H54 (cell line): Measurements from ENCODE around the gene RND1.
"Not testable (repeated sequence)": the region's sequence is repeated elsewhere in the genome, so short reads cannot be mapped to it uniquely, and the experiment has no call there.

Experiments
- DNase-seq: peaks from one replicate; pipeline ENCODE4 v3.0.0; 2011; ENCODE audit warnings: low spot score, mixed read lengths; ENCODE audit not compliant: insufficient read length
- FAIRE-seq: peaks from 3 replicates; lab custom pipeline; 2011; peaks lifted over from hg19 to GRCh38; lab: Jason Lieb, UNC
- POLR2A ChIP-seq: IDR thresholded peaks from 2 replicates; pipeline ENCODE4 v1.6.1; 2011; ENCODE audit warnings: low read depth, mild to moderate bottlenecking, low read length

The RND1 gene

DNA sequence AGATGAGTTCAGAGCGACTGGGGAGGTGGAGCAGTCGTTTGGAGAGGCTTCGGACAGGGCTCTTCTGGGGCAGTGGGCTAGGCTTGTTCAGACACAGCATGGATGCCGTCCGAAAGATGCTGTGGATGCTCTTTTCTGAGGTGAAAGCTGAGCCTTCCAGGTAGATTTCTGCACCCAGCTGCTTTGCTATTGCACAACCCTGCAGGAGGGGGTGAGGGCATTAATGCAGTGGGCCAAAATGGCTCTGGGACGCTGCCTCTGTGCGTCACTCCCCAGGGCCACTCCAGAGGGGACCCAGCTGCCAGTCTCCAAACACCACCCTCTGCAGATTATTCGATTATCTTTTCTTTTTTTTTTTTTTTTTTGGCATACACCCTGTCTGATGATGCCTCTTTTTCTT is 7.6 kb downstream of the RND1 start:
- FAIRE-seq (no peak), DNase-seq (no peak)

DNA sequence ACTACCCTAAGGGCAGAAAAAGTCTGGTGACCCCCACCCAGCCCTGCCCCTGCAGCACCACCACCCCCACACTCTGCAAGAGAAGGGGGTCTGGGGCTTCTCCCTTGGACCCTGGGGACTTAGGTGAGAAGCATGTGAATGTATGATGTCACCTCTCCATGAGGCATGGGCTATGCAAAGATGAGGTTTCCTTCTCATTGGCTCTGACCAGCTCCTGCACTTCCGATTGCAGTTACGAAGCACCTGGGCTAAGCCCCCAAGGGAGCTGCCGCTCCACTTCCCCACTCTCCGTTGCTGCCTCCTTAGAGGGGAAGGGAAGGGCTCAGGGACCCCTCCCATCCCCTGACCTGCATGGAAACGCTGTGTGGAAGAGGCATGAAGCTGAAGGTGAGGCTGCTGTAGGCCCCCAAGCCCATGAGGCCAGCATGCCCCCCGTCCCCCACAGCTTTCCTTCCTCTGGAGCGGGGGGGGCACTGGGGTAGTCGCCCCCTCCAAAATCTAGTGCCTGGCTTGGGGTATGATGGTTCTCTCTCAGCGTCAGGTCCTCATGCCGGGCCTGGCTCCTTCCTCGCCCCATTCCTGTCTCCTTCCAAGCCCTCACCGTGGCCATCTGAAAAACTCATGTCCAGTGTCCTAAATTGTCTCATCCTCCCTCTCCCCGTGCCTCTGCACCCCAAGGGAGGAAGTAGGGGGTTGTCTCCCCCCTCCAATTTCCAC is 8.2 kb downstream of the RND1 start:
- FAIRE-seq: no peak
- no peak for TF ChIP-seq POLR2A
- no peak for DNase-seq

More for the DNA sequence above, 7.6 kb downstream of the RND1 start:
- TF ChIP-seq POLR2A: no peak

DNA sequence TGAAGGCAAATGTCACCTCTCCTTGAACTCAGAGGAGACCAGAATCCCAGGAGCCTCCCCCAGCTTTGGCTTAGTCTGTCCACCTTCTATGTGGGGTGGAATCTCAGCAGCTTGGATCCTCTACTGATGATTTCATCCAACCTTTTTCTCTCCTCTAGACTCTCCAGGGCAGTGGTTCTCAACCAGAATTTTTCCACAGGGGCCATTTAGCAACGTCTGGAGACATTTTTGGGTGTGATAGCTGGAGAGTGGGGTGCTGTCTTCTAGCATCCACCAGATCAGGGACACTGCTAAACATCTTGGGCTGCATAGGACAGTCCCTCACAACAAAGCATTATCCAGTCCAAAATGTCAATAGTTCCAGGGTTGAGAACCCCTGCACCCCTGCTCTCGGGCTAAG is 9.3 kb downstream of the RND1 start:
- TF ChIP-seq POLR2A: no peak
- FAIRE-seq: no peak

DNA sequence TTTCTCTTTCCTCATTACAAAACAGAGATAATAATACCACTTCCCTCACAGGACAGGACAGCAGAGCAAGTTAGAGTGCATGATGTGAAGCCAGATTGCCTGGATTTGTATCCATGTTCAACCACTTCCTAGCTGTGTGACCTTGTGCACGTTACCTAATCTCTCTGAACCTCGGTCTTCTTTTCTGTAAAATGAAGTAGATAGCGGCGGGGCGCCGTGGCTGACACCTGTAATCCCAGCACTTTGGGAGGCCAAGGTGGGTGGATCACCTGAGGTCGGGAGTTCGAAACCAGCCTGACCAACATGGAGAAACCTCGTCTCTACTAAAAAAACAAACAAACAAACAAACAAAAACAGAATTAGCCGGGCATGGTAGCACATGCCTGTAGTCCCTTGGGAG is 10.7 kb downstream of the RND1 start:
- FAIRE-seq, DNase-seq: not testable (repeated sequence)

More for the DNA sequence above, 9.3 kb downstream of the RND1 start:
- no peak for DNase-seq

DNA sequence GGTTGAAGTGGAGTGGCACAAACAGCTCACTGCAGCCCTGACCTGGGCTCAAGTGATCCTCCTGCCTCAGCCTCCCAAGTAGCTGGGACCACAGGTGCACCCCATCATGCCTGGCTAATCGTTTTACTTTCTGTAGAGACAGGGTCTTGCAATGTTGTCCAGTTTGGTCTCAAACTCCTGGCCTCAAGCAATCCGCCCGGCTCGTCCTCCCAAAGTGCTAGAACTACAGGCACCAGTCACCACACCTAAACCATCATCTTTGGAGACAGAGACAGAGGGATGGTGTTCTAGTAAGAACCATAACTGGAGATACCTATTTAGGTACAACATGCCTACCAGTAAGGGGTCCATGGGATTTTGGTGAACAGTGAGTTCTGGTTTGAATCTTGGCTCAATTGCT is 11.2 kb downstream of the RND1 start:
- no peak for DNase-seq
- TF ChIP-seq POLR2A: no peak
- no peak for FAIRE-seq

DNA sequence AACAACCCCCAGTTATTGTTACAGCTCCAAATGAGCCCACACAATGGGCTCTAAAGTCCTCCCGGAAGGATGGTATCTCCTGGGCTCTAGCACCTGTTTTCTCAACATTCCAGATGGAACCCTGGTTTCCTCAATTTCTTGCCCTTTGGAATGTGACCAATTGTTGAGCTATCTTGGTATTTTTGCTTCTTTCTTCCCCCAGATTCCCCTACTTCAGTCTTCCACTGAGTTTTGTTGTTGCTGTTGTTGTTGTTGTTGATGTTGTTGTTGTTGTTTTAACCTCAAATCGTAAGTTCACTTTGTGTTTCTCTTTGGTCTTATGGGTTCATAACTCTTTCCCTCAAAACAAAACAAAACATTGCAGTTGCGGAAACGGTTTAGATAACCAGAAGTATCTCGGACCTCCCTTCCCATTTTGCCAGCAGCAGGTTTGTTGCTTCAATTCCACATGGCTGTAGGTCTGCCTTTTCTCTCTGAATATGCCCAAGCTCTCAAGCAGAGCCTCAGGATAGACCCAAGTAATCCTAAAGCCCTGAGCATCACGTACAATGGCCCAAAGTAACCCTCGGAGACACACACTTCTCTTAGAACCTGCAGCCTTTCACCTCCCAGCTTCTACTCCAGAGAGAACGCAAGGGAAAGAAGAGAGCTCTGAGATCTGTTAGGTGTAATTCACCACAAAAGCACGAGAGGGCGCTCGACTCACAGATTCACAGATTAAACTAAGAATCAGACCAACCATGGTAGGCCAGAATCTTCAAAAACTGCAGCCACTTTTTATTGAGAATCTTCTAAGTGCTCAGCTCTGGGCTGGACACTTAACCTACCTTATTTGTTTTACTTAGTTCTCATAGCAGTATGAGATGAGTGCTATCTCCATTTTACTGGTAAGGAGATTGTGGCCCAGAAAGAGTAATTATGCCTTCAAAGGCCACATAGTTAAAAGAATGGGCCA is 12.7 kb downstream of the RND1 start:
- DNase-seq (peak; percentile 74), FAIRE-seq (peak; percentile 75)
- TF ChIP-seq POLR2A: no peak

DNA sequence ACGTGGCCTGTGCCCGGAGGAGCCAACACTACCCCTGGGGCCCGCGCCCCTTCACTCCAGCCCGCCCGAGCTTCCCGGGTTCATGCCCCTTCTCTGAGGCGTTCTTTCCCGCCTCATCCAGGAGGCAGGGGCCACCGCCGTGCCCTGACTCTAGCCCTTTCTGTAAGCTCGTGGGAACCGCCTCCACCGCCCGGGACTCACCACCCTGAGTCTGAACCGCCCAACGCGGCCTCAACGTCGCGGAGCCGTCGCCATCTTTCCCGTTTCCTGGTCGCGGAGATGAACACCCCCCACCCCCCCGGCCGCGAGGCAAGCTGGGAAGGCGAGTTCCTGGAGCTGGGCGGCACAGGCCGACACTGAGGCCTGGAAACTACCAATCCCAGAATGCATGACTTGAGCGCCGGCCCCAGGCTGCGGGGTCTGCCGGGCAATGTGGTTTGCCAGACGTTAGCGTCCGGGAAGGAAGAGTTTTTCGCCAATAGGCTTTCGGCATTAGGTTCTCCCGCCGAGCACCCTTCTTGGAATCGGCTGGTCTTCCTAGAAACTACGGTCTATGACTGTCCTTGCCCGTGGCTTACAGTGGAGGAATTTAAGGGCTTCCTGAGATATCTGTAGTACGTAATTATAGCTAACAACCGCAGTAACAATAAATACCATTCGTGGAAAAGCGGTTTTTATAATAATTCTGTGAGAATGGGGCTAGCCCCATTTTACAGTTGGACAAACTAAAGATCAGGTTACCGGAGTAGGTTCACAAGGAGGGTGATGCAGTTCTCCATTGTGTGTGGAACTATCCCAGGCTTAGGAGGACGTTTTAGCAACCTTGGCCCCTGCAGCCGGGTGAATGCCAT is 13.6 kb downstream of the RND1 start, which contains the start of gene DDX23:
DDX23 (minus strand) TSS at position 281 of the 851 bp plus-strand sequence. CDS start 6,381 bp downstream, outside the sequence.
- FAIRE-seq: peak; percentile 86
- DNase-seq: peak; percentile 95
- TF ChIP-seq POLR2A: peak; percentile 84

DNA sequence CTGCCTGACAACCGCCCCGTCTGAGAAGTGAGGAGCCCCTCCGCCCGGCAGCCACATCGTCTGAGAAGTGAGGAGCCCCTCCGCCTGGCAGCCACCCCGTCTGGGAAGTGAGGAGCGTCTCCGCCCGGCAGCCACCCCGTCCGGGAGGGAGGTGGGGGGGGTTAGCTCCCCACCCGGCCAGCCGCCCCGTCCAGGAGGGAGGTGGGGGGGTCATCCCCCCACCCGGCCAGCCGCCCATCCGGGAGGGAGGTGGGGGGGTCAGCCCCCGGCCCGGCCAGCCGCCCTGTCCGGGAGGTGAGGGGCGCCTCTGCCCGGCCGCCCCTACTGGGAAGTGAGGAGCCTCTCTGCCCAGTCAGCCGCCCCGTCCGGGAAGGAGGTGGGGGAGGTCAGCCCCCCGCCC is 23.6 kb downstream of the RND1 start:
- not testable (repeated sequence) for DNase-seq, FAIRE-seq

DNA sequence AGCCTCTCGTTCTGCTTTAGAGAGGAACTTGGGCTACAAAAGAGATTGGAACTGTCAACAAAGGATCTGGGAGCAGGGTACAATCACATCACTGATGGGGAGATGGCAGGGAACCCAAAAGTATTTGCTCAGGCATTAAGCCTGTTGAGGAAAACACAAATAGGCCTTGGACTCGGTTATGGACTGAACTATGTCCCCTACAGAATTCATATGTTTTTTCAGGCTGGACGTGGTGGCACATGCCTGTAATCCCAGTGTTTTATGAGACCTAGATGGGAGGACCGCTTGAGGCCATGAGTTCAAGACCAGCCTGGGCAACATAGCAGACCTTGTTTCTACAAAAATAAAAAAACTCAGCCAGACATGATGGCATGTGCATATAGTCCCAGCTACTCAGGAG is 27.6 kb downstream of the RND1 start:
- DNase-seq: no peak
- TF ChIP-seq POLR2A: no peak
- FAIRE-seq: no peak

DNA sequence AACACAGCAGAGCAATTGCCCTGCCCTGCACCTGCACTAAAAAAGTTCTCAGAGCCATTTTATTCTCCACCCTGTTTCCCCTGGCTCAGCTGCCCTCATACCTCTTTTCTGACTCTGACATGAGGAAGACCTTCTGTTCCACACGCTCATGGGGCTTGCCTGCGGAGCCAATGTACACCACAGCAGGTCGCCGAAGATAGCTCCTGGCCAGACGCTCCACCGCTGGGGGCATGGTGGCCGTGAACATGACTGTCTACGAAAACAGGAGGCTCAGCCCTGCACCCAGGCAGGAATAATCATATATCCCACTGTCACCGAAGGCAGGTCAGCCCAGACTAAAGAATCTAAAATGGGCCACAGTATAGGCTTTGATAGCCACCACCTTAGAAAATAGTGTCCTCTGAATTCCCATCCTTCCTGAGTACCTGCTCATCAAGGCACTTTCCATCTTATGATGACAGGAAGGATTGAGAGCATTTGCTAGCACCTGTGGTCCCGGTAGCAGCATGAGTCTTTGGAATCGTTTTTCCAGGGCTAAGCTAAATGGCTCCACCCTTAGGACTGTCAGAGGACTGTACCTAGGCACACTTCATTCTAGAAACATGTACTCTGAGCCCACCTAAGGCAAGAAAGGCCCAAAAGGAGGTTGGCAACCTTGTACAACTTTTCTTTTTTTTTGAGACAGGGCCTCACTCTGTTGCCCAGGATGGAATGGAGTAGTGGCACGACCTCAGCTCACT is 33.2 kb downstream of the RND1 start:
- no peak for TF ChIP-seq POLR2A
- FAIRE-seq (no peak), DNase-seq (no peak)

DNA sequence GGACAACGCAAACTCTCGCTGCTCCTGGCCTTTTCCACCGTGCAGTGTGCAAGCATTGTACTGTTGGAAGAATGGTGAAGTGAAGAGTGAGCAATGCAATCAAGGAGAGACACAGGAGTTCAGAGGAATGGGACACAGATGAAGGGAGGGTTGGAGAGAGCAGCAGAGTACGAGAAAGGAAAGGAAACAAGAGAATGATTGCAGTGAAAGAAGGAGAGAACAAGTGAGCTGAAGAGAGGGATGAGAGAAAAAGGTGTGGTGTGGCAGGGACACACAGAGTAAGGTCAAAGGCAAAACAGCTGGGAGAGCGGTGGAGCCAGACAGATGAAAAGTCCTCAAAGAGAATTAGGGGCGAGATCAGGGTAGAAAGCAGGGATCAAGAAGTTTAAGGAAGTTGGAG is 34.4 kb downstream of the RND1 start:
- FAIRE-seq (no peak), DNase-seq (no peak)
- TF ChIP-seq POLR2A: no peak

DNA sequence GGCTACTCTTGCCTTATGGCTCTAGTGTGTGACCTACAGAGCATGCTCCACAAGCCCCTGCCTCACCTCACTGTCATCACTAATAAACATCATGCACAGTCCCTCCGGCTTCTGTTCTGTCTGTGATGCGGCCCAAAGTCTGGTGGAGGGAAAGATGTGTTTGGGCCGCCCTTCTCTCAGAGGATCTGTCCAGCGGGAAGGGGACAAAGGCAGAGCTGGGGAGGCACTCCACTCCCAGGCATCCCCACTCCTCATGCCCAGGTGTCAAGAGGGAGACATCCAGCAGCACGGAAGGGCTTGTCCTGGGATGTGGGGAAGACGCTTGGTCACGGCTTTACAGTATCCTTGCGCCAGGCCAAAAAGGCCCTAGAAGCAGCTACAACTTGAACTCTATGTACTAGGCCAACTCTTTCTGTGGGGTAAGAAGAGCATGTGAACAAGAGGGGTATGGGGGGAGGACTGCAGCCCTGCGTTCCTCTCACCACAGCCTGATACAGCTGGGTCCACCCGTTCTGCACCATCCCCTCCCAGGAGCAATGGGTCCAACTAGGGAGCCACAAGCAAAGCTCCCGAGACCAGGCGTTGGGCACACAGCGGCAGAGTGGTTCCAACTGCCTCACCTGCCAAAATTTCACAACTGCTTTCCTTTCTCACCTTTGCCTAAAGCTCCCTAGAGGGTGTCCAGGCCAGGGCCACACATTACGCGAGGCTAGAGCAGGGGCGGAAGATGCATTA is 36.7 kb downstream of the RND1 start:
- no peak for DNase-seq
- no peak for TF ChIP-seq POLR2A
- FAIRE-seq: no peak
